GM23338 (cell line): Measurements from ENCODE around the gene UQCC3.

ENCODE experiments used
- CTCF ChIP-seq, 2 experiments: fragments of 200-600 bp in 1 of 2; sonication (generic) in 1 of 2; conservative IDR thresholded peaks; 2 replicates each; pipeline versions ENCODE4 v1.5.1 to v1.6.1; 2016 to 2017; ENCODE audit warnings: antibody characterized with exemption in 2 of 2, low read depth in 2 of 2, mild to moderate bottlenecking in 2 of 2, moderate library complexity in 1 of 2
- EZH2 ChIP-seq: fragments of 200-600 bp; sonication (generic); IDR thresholded peaks from one replicate; pipeline ENCODE4 v1.8.0; 2017; ENCODE audit warnings: antibody characterized with exemption, mild to moderate bottlenecking, low read depth; ENCODE audit not compliant: unreplicated experiment
- EZH2phosphoT487 ChIP-seq: fragments of 200-600 bp; sonication (generic); IDR thresholded peaks from one replicate; pipeline ENCODE4 v1.8.1; 2018; ENCODE audit warnings: antibody characterized with exemption; ENCODE audit not compliant: unreplicated experiment
- JUNB ChIP-seq: IDR thresholded peaks from one replicate; pipeline ENCODE4 v1.6.1; 2016; ENCODE audit warnings: antibody characterized with exemption; ENCODE audit not compliant: unreplicated experiment
- NANOG ChIP-seq: IDR thresholded peaks from 2 replicates; pipeline ENCODE4 v1.6.1; 2016; ENCODE audit warnings: antibody characterized with exemption, borderline replicate concordance
- POLR2AphosphoS5 ChIP-seq: IDR thresholded peaks from 2 replicates; pipeline ENCODE4 v1.6.1; 2016; ENCODE audit warnings: antibody characterized with exemption, low read depth
- REST ChIP-seq: IDR thresholded peaks from one replicate; pipeline ENCODE4 v1.6.1; 2018; ENCODE audit warnings: antibody characterized with exemption; ENCODE audit not compliant: unreplicated experiment

DNA sequence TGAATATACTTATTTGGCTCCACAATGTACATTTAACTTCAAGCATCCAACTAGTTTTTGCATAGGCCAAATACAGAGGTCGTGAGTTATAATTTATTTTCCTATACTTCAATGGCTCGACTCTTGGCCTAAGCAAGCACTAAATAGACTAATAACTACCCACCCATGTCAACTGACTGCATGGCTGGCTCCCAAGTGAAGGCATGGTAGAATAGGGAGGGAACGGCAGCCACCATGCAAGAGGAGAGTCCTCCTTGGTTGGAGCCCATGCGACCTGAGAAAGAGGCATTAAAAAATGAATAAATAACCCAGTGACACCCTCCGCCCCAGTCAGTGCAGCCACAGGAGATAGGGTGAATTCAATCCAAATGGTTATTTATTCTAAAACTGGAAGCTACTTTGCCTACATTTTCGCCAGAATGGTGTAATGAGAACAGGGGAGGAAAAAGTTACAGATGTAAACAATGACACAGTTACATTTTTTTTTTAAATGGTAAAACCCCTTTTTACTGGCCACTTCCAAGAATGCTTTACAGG is 40.9 kb downstream of the UQCC3 start:
- TF ChIP-seq CTCF (conservative IDR thresholded peaks at IDR 0.05; ENCODE audit: low read depth in 2 of 2) (no peak), EZH2 (no peak), EZH2phosphoT487 (no peak), POLR2AphosphoS5 (no peak), REST (no peak), NANOG (no peak), JUNB (no peak)
